Measurements from ENCODE around the gene KIF5C. TPM values are rescaled to one million over a fixed set of nuclear protein-coding genes. Genes with fewer than 3 reads are reported as not detected.

Gene KIF5C
- total RNA-seq, 1 experiment from 2014 or later: 1.6 TPM

- Histone ChIP-seq H3K4me3 (ENCODE audit: low read depth in 2 of 2, low read length in 2 of 2) (no peak overlapping the region), H3K27me3 (ENCODE audit: control insufficient read depth, insufficient read depth, low read length) (no peaks in the 10 kb centered on the region; the same call in 1 of the 2 replicates), H3K4me1 (ENCODE audit: control insufficient read depth, insufficient read depth, low read length) (no peaks in the 10 kb centered on the region), H3K9me3 (ENCODE audit: control insufficient read depth, insufficient read depth, low read depth, low read length) (no peaks in the 10 kb centered on the region), H3K27ac (ENCODE audit: low read length) (no peak overlapping the region), H3K36me3 (ENCODE audit: control insufficient read depth, insufficient read depth, low read length) (no peaks in the 10 kb centered on the region)
- no TSS peak for BruUV-seq (replicated peaks)
- TF ChIP-seq POLR2AphosphoS5 (IDR thresholded peaks at IDR 0.05; ENCODE audit: low read depth, low read length) (no peak), REST (IDR thresholded peaks at IDR 0.05; ENCODE audit: insufficient read depth in 1 of 2, low read depth in 2 of 2, low read length in 1 of 2) (no peak), SIN3A (IDR thresholded peaks at IDR 0.05; ENCODE audit: borderline replicate concordance, insufficient read depth, low read depth, low read length) (no peak), CTCF (IDR thresholded peaks at IDR 0.05) (no peak), TCF7L2 (IDR thresholded peaks at IDR 0.05; ENCODE audit: low read depth, low read length) (no peak)
- POLR2A ChIA-PET: no interaction called here
- intact Hi-C loops (cut with micrococcal nuclease; ENCODE audit: unreplicated experiment): no loop called here
- CTCF ChIA-PET: no interaction called here
- in situ Hi-C loops (cut with HindIII; ENCODE audit: low pct_unique_long_range_greater_than_20kb, low sequenced_read_pairs): no loop called here
- ATAC-seq: no peak
- no peak for DNase-seq (ENCODE audit: low read depth, low spot score)
Measured at GRCh38 chr2:148971547-148971946, 96.5 kb downstream of the KIF5C start.

GRCh38 chr2:148974095-148974494 lies 99.1 kb downstream of the KIF5C start:
- H3K4me3 ChIP-seq (ENCODE audit: low read depth in 2 of 2, low read length in 2 of 2): no peak overlapping the region
- H3K27me3 ChIP-seq (ENCODE audit: control insufficient read depth, insufficient read depth, low read length): peaks cover 2% of the 10 kb centered on the region; the same call in 1 of the 2 replicates
- BruUV-seq (replicated peaks): no TSS peak
- CTCF ChIA-PET: no interaction called here
- H3K36me3 ChIP-seq (ENCODE audit: control insufficient read depth, insufficient read depth, low read length): no peaks in the 10 kb centered on the region
- in situ Hi-C loops (cut with HindIII; ENCODE audit: low pct_unique_long_range_greater_than_20kb, low sequenced_read_pairs): no loop called here
- intact Hi-C loops (cut with micrococcal nuclease; ENCODE audit: unreplicated experiment): no loop called here
- ATAC-seq (no peak), DNase-seq (ENCODE audit: low read depth, low spot score) (no peak)
- no peak overlapping the region for H3K27ac ChIP-seq (ENCODE audit: low read length)
- TF ChIP-seq TCF7L2 (IDR thresholded peaks at IDR 0.05; ENCODE audit: low read depth, low read length) (no peak), POLR2AphosphoS5 (IDR thresholded peaks at IDR 0.05; ENCODE audit: low read depth, low read length) (no peak), REST (IDR thresholded peaks at IDR 0.05; ENCODE audit: insufficient read depth in 1 of 2, low read depth in 2 of 2, low read length in 1 of 2) (no peak), CTCF (IDR thresholded peaks at IDR 0.05) (no peak), SIN3A (IDR thresholded peaks at IDR 0.05; ENCODE audit: borderline replicate concordance, insufficient read depth, low read depth, low read length) (no peak)
- no peaks in the 10 kb centered on the region for H3K9me3 ChIP-seq (ENCODE audit: control insufficient read depth, insufficient read depth, low read depth, low read length)
- POLR2A ChIA-PET: no interaction called here
- no peaks in the 10 kb centered on the region for H3K4me1 ChIP-seq (ENCODE audit: control insufficient read depth, insufficient read depth, low read length)

Measured in Panc1 (cell line).